Ishikawa (cell line): Measurements from ENCODE around the gene ANXA10.

ENCODE experiments used
- CEBPB ChIP-seq: IDR thresholded peaks from 2 replicates; pipeline ENCODE4 v1.6.1; 2012
- CREB1 ChIP-seq: IDR thresholded peaks from 2 replicates; pipeline ENCODE4 v1.6.1; 2012; ENCODE audit warnings: low read depth
- EGR1 ChIP-seq: IDR thresholded peaks from 2 replicates; pipeline ENCODE4 v1.6.1; 2012
- EP300 ChIP-seq: IDR thresholded peaks from 2 replicates; pipeline ENCODE4 v1.6.1; 2012; ENCODE audit warnings: borderline replicate concordance
- FOXM1 ChIP-seq: IDR thresholded peaks from 2 replicates; pipeline ENCODE4 v1.6.1; 2012; ENCODE audit warnings: low read depth, borderline replicate concordance
- MAX ChIP-seq: IDR thresholded peaks from 2 replicates; pipeline ENCODE4 v1.6.1; 2012
- RAD21 ChIP-seq: IDR thresholded peaks from 2 replicates; pipeline ENCODE4 v1.6.1; 2012; ENCODE audit warnings: low read depth
- TAF1 ChIP-seq: IDR thresholded peaks from 2 replicates; pipeline ENCODE4 v1.6.1; 2012; ENCODE audit warnings: low read depth, mild to moderate bottlenecking
- TCF12 ChIP-seq: IDR thresholded peaks from 2 replicates; pipeline ENCODE4 v1.6.1; 2012; ENCODE audit warnings: low read depth
- TEAD4 ChIP-seq: IDR thresholded peaks from 2 replicates; pipeline ENCODE4 v1.6.1; 2012
- YY1 ChIP-seq: IDR thresholded peaks from 2 replicates; pipeline ENCODE4 v1.6.1; 2012; ENCODE audit warnings: low read depth
- ZBTB7A ChIP-seq: IDR thresholded peaks from 2 replicates; pipeline ENCODE4 v1.6.1; 2012; ENCODE audit warnings: low read depth
- TF ChIP-seq, protein P1 (sequence below): IDR thresholded peaks from 2 replicates; pipeline ENCODE4 v1.6.1; 2012
- TF ChIP-seq, protein P2 (sequence below): IDR thresholded peaks from 2 replicates; pipeline ENCODE4 v1.6.1; 2012; ENCODE audit warnings: low read depth, mild to moderate bottlenecking

DNA sequence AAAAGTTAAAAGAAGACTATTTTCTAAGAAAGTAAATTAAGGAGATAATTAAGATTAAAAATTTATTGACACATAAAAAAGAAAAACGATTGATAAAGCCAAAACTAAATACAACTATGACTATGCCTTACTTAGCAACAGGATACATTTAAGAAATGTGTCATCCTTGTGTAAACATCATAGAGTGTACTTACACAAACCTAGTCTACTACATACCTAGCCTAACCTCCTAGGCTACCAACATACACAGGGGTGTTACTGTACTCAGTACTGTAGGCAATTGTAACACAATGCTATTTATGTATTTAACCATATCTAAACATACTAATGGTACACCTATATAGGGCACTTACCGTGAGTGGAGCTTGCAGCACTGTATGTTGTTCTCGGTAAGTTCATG lies 108.3 kb downstream of the ANXA10 start:
- TF ChIP-seq RAD21 (no peak), EP300 (no peak), MAX (no peak), CREB1 (no peak), YY1 (no peak), EGR1 (no peak), ZBTB7A (no peak), TCF12 (no peak), TEAD4 (no peak), CEBPB (no peak), FOXM1 (no peak), TAF1 (no peak)
- TF ChIP-seq, protein P1, sequence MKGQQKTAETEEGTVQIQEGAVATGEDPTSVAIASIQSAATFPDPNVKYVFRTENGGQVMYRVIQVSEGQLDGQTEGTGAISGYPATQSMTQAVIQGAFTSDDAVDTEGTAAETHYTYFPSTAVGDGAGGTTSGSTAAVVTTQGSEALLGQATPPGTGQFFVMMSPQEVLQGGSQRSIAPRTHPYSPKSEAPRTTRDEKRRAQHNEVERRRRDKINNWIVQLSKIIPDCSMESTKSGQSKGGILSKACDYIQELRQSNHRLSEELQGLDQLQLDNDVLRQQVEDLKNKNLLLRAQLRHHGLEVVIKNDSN = no peak
- TF ChIP-seq, protein P2, sequence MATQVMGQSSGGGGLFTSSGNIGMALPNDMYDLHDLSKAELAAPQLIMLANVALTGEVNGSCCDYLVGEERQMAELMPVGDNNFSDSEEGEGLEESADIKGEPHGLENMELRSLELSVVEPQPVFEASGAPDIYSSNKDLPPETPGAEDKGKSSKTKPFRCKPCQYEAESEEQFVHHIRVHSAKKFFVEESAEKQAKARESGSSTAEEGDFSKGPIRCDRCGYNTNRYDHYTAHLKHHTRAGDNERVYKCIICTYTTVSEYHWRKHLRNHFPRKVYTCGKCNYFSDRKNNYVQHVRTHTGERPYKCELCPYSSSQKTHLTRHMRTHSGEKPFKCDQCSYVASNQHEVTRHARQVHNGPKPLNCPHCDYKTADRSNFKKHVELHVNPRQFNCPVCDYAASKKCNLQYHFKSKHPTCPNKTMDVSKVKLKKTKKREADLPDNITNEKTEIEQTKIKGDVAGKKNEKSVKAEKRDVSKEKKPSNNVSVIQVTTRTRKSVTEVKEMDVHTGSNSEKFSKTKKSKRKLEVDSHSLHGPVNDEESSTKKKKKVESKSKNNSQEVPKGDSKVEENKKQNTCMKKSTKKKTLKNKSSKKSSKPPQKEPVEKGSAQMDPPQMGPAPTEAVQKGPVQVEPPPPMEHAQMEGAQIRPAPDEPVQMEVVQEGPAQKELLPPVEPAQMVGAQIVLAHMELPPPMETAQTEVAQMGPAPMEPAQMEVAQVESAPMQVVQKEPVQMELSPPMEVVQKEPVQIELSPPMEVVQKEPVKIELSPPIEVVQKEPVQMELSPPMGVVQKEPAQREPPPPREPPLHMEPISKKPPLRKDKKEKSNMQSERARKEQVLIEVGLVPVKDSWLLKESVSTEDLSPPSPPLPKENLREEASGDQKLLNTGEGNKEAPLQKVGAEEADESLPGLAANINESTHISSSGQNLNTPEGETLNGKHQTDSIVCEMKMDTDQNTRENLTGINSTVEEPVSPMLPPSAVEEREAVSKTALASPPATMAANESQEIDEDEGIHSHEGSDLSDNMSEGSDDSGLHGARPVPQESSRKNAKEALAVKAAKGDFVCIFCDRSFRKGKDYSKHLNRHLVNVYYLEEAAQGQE = no peak
